AG04450 (cell line): Measurements from ENCODE around the gene AP1AR. TPM values are rescaled to one million over a fixed set of nuclear protein-coding genes. Genes with fewer than 3 reads are reported as not detected.

ENCODE experiments used
- CTCF ChIA-PET: fragments of 300-600, 350-600 bp; formaldehyde crosslinking; extraction: SDS; loops from one replicate; lab custom pipeline; 2022; ENCODE audit warnings: antibody characterized with exemption, inconsistent platforms; lab: Charles Lee
- POLR2A ChIA-PET: fragments of 350-600 bp; formaldehyde crosslinking; extraction: SDS; loops from one replicate; lab custom pipeline; 2021; ENCODE audit warnings: antibody characterized with exemption, inconsistent platforms; lab: Yijun Ruan, JAX
- DNase-seq: peaks from one replicate; pipeline ENCODE4 v3.0.0-alpha.2; 2011; ENCODE audit warnings: low read depth, low spot score
- H3K27ac ChIP-seq: one replicate; pipeline ENCODE4 v1.5.1; 2012; ENCODE audit warnings: low read depth, low read length, control low read depth
- H3K27me3 ChIP-seq: one replicate; pipeline ENCODE4 v1.6.0; 2012; ENCODE audit warnings: low read length; ENCODE audit not compliant: control insufficient read depth, insufficient read depth
- H3K4me3 ChIP-seq: 2 replicates; pipeline ENCODE4 v1.5.1; 2011; ENCODE audit warnings: mild to moderate bottlenecking, low read depth, low read length, control low read depth
- H3K9me3 ChIP-seq: 2 replicates; pipeline ENCODE4 v1.5.1; 2012; ENCODE audit warnings: low read length; ENCODE audit not compliant: control insufficient read depth, insufficient read depth
- polyA plus RNA-seq: library from polyadenylated mRNA; depleted of rRNA; stranded (reverse); fragments of >200 nt; gene quantifications from 2 replicates; pipeline ENCODE4 v1.2.3, GENCODE V29; 2011
- TF ChIP-seq, protein P1 (sequence below): IDR thresholded peaks from 2 replicates; pipeline ENCODE4 v1.5.1; 2011; ENCODE audit warnings: low read depth, low read length, control low read depth, inconsistent platforms

AP1AR gene
- polyA plus RNA-seq, 1 experiment: 11.8 TPM

GRCh38 chr4:112236040-112236439, 4.5 kb downstream of the AP1AR start:
- CTCF ChIA-PET: interaction anchor here (0.7 to 7.3 kb wide), 18 partner anchors 9 to 160 kb away, joined by 3 to 166 read pairs (median 4); no protein-coding TSS in a partner anchor

GRCh38 chr4:112238833-112239232, 7.2 kb downstream of the AP1AR start:
- POLR2A ChIA-PET: no interaction called here
- TF ChIP-seq, protein P1, sequence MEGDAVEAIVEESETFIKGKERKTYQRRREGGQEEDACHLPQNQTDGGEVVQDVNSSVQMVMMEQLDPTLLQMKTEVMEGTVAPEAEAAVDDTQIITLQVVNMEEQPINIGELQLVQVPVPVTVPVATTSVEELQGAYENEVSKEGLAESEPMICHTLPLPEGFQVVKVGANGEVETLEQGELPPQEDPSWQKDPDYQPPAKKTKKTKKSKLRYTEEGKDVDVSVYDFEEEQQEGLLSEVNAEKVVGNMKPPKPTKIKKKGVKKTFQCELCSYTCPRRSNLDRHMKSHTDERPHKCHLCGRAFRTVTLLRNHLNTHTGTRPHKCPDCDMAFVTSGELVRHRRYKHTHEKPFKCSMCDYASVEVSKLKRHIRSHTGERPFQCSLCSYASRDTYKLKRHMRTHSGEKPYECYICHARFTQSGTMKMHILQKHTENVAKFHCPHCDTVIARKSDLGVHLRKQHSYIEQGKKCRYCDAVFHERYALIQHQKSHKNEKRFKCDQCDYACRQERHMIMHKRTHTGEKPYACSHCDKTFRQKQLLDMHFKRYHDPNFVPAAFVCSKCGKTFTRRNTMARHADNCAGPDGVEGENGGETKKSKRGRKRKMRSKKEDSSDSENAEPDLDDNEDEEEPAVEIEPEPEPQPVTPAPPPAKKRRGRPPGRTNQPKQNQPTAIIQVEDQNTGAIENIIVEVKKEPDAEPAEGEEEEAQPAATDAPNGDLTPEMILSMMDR: no peak

More at GRCh38 chr4:112236040-112236439, 4.5 kb downstream of the AP1AR start:
- POLR2A ChIA-PET: interaction anchor here (0.7 kb wide), 1 partner anchor 1455 kb away, joined by 3 read pairs; no protein-coding TSS in a partner anchor
- Histone ChIP-seq H3K27me3 (no peaks in the 10 kb centered on the region), H3K9me3 (peaks cover 3% of the 10 kb centered on the region; the same call in 1 of the 2 replicates), H3K4me3 (no peak overlapping the region), H3K27ac (no peak overlapping the region)
- DNase-seq: no peak
- TF ChIP-seq, protein P1: no peak

DNA sequence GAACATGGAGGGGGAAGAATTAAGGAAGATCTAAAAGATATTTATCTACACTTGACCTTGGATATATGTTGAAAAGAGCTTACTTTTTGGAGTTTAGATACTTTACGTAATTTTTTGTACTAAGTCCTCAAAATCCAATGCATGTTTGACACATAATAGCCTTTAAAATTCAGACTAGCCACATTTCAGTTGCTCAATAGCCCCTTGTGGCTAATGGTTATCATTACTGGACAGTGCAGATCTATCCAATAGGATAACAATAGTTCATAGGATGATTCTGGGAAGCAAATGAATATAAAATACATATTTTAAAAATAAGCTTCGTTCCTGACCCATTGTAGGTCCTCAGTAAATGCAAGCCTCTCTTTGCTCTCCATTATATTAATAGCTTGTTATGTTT, 13.8 kb downstream of the AP1AR start:
- POLR2A ChIA-PET: no interaction called here
- Histone ChIP-seq H3K27ac (no peak overlapping the region), H3K4me3 (no peak overlapping the region), H3K9me3 (no peaks in the 10 kb centered on the region), H3K27me3 (no peaks in the 10 kb centered on the region)
- TF ChIP-seq, protein P1: peak; percentile 38
- DNase-seq: no peak
- CTCF ChIA-PET: interaction anchor here (0.7 to 5.5 kb wide), 11 partner anchors 9 to 279 kb away, joined by 3 to 40 read pairs (median 3); no protein-coding TSS in a partner anchor

More at GRCh38 chr4:112238833-112239232, 7.2 kb downstream of the AP1AR start:
- CTCF ChIA-PET: interaction anchor here (7.3 kb wide), 1 partner anchor 138 kb away, joined by 166 read pairs; no protein-coding TSS in a partner anchor
- DNase-seq: no peak
- Histone ChIP-seq H3K9me3 (no peaks in the 10 kb centered on the region), H3K27ac (no peak overlapping the region), H3K27me3 (no peaks in the 10 kb centered on the region), H3K4me3 (no peak overlapping the region)

- no peak for DNase-seq
- H3K4me3 ChIP-seq: no peak overlapping the region
- no peaks in the 10 kb centered on the region for H3K27me3 ChIP-seq
- ChIA-PET POLR2A (no interaction called here), CTCF (interaction anchor here (0.9 to 2.0 kb wide), 5 partner anchors 11 to 147 kb away, joined by 3 to 12 read pairs (median 5); no protein-coding TSS in a partner anchor)
- H3K27ac ChIP-seq: no peak overlapping the region
- no peaks in the 10 kb centered on the region for H3K9me3 ChIP-seq
- TF ChIP-seq, protein P1: no peak
These were observed 15.4 kb downstream of the AP1AR start for GRCh38 chr4:112247021-112247420.

DNA sequence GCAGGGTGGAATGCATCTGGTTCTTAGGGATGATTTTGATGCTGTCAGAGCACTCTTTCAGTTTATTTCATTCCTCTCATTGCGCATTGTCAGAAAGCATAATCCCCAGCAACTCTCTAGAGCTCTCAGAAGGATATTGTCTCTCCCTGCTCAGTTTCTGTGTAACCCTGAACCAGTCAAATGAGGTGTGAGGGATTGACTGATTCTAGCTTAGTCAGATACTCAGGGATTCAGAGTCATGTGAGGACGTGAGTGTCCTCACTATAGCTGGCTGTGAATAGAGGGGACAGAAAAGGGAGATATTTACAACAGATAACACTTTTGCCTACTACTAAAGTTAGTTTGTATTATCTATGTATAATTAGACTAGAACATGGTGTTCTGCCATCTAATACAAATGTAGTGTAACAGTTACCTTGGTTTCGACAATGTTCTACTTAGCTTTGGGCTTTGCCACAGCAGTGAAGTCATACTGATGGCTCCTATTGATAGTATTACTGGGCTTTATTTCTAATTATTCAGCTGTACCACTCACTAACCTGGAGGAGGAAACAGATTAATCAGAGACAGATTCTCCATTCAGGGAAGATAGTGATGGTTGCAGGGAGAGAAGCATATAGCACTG, 19.5 kb downstream of the AP1AR start:
- no peak for DNase-seq
- Histone ChIP-seq H3K4me3 (no peak overlapping the region), H3K27me3 (no peaks in the 10 kb centered on the region), H3K9me3 (no peaks in the 10 kb centered on the region), H3K27ac (no peak overlapping the region)
- TF ChIP-seq, protein P1: no peak
- POLR2A ChIA-PET: no interaction called here
- CTCF ChIA-PET: interaction anchor here (1.5 kb wide), 1 partner anchor 151 kb away, joined by 7 read pairs; no protein-coding TSS in a partner anchor
